Panc1 (cell line): ENCODE measurements around the gene CHRNA5. TPM values are rescaled to one million over a fixed set of nuclear protein-coding genes. Genes with fewer than 3 reads are reported as not detected.

ENCODE experiments used
- ATAC-seq: fragments of 200-7000 bp; cut with Tn5 transposase; 2 replicates; pipeline ENCODE4 v1.9.1; 2020; ENCODE audit warnings: mild to moderate bottlenecking, moderate library complexity
- BruUV-seq: library from RNA; stranded (reverse); fragments of 400-500 nt; replicated peaks from 2 replicates; lab custom pipeline; 2021; lab: Mats Ljungman, UMichigan
- CTCF ChIA-PET: fragments of 300-600 bp; sonication (Branson Sonifier 250); formaldehyde crosslinking; loops from one replicate; lab custom pipeline; 2022; ENCODE audit warnings: antibody characterized with exemption; lab: Charles Lee
- POLR2A ChIA-PET: fragments of 300-600 bp; sonication (Branson Sonifier 250); formaldehyde crosslinking; loops from one replicate; lab custom pipeline; 2022; ENCODE audit warnings: antibody characterized with exemption; lab: Charles Lee
- DNase-seq: peaks from one replicate; pipeline ENCODE4 v3.0.0-alpha.2; 2010; ENCODE audit warnings: low read depth, low spot score
- H3K27ac ChIP-seq: 2 replicates; pipeline ENCODE4 v1.5.1; 2011; ENCODE audit warnings: mild to moderate bottlenecking, low read length, inconsistent platforms
- H3K27me3 ChIP-seq: fragments of 200-500 bp; sonication (Bioruptor generic); 2 replicates; pipeline ENCODE4 v1.6.0; 2014; ENCODE audit warnings: low read length, inconsistent platforms; ENCODE audit not compliant: control insufficient read depth, insufficient read depth
- H3K36me3 ChIP-seq: fragments of 200-500 bp; sonication (Bioruptor generic); 2 replicates; pipeline ENCODE4 v1.5.1; 2014; ENCODE audit warnings: inconsistent platforms, mild to moderate bottlenecking, low read length, moderate library complexity; ENCODE audit not compliant: control insufficient read depth, insufficient read depth
- H3K4me1 ChIP-seq: 2 replicates; pipeline ENCODE4 v1.5.1; 2011; ENCODE audit warnings: inconsistent platforms, mild to moderate bottlenecking, low read length, moderate library complexity; ENCODE audit not compliant: control insufficient read depth, insufficient read depth
- H3K4me3 ChIP-seq, 2 experiments: 2 replicates each; pipeline ENCODE4 v1.5.1; 2011 to 2012; ENCODE audit warnings: low read depth in 2 of 2, low read length in 2 of 2, mild to moderate bottlenecking in 2 of 2, inconsistent platforms in 1 of 2, moderate library complexity in 1 of 2
- H3K9me3 ChIP-seq: fragments of 200-500 bp; sonication (Bioruptor generic); 2 replicates; pipeline ENCODE4 v1.5.1; 2014; ENCODE audit warnings: low read depth, mild to moderate bottlenecking, inconsistent platforms, low read length, moderate library complexity; ENCODE audit not compliant: control insufficient read depth, insufficient read depth
- CTCF ChIP-seq: fragments of 450-650 bp; IDR thresholded peaks from 2 replicates; pipeline ENCODE4 v1.5.1; 2017; ENCODE audit warnings: mild to moderate bottlenecking
- POLR2AphosphoS5 ChIP-seq: IDR thresholded peaks from 2 replicates; pipeline ENCODE4 v1.6.1; 2012; ENCODE audit warnings: mild to moderate bottlenecking, low read depth, low read length, moderate library complexity
- REST ChIP-seq, 2 experiments: IDR thresholded peaks; 2 replicates each; pipeline ENCODE4 v1.6.1; 2011 to 2012; ENCODE audit warnings: low read depth in 2 of 2, control low read depth in 1 of 2, low read length in 1 of 2, mild to moderate bottlenecking in 1 of 2, moderate library complexity in 1 of 2; ENCODE audit not compliant: insufficient read depth in 1 of 2
- SIN3A ChIP-seq: IDR thresholded peaks from 2 replicates; pipeline ENCODE4 v1.6.1; 2012; ENCODE audit warnings: low read depth, mild to moderate bottlenecking, low read length, moderate library complexity, borderline replicate concordance; ENCODE audit not compliant: insufficient read depth
- TCF7L2 ChIP-seq: IDR thresholded peaks from 2 replicates; pipeline ENCODE4 v1.6.1; 2011; ENCODE audit warnings: mild to moderate bottlenecking, low read depth, low read length, inconsistent platforms
- in situ Hi-C: cut with HindIII; loops from 2 replicates; pipeline ENCODE4 v1.10.0; 2016; ENCODE audit warnings: low sequenced_read_pairs, low pct_unique_long_range_greater_than_20kb
- intact Hi-C: fragments of 100-400 bp; cut with micrococcal nuclease; formaldehyde crosslinking; loops from one replicate; pipeline ENCODE4 v1.10.0; 2022; ENCODE audit not compliant: unreplicated experiment
- total RNA-seq: library from RNA; stranded (reverse); gene quantifications from one replicate; pipeline ENCODE4 v1.2.1, GENCODE V29; 2021; ENCODE audit not compliant: unreplicated experiment

Gene CHRNA5
- total RNA-seq, 1 experiment from 2014 or later: 52.4 TPM

DNA sequence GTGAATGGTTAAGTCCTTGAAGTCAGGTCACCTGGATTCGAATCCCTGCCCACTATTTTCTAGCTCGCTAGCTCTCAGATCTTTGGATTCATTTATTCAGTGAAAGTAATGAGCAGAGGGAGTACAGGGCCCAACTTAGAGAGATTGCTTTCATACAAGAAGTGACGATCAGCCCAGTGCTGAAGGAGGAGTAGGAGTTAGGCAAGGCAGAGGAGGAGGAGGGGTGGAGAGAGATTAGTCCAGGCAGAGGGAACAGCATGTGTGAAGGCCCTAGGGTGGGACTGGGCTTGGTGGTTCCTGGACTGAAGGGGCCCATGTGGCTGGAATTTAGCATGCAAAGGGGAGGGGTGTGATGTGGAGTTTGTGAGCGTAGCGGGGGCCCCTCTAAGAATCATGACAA is 3.8 kb upstream of the CHRNA5 start:
- no peaks in the 10 kb centered on the region for H3K36me3 ChIP-seq
- no peak overlapping the region for H3K4me3 ChIP-seq
- intact Hi-C loops (no loop called here), in situ Hi-C loops (no loop called here)
- no peaks in the 10 kb centered on the region for H3K9me3 ChIP-seq
- ATAC-seq: no peak
- no peak for TF ChIP-seq CTCF
- TF ChIP-seq REST (IDR thresholded peaks at IDR 0.05; ENCODE audit: insufficient read depth in 1 of 2, low read depth in 2 of 2, low read length in 1 of 2): no peak
- no peak for TF ChIP-seq POLR2AphosphoS5
- no peak for TF ChIP-seq TCF7L2
- TF ChIP-seq SIN3A: no peak
- H3K27me3 ChIP-seq: no peaks in the 10 kb centered on the region; the same call in 1 of the 2 replicates
- BruUV-seq: no TSS peak
- ChIA-PET CTCF (no interaction called here), POLR2A (no interaction called here)
- no peak for DNase-seq
- H3K4me1 ChIP-seq: peaks cover 5% of the 10 kb centered on the region
- H3K27ac ChIP-seq: no peak overlapping the region

DNA sequence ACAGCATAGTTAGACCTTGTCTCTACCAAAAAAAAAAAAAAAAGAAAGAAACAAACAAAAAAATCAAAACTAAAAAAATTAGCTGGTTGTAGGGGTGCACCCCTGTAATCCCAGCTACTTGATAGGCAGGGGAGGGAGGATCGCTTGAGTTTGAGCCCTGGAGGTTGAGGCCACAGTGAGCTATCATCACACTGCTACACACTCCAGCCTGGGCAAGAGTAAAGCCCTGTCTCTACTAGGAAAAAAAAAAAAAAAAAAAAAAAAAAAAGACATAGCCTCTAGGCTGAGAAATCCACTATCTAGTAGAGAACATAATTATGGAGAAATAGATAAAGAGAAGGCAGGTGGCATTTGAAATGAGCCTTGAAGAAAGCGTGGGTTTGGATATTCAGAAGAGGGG is 2.2 kb upstream of the CHRNA5 start:
- intact Hi-C loops: no loop called here
- BruUV-seq: no TSS peak
- Histone ChIP-seq H3K27me3 (no peaks in the 10 kb centered on the region; the same call in 1 of the 2 replicates), H3K9me3 (no peaks in the 10 kb centered on the region), H3K27ac (no peak overlapping the region), H3K36me3 (no peaks in the 10 kb centered on the region), H3K4me3 (no peak overlapping the region), H3K4me1 (peaks cover 13% of the 10 kb centered on the region)
- in situ Hi-C loops: no loop called here
- ChIA-PET CTCF (no interaction called here), POLR2A (interaction anchor here (0.6 kb wide), 1 partner anchor 314 kb away, joined by 3 read pairs; no protein-coding TSS in a partner anchor)
- no peak for DNase-seq
- no peak for ATAC-seq
- TF ChIP-seq POLR2AphosphoS5 (no peak), CTCF (no peak), REST (IDR thresholded peaks at IDR 0.05; ENCODE audit: insufficient read depth in 1 of 2, low read depth in 2 of 2, low read length in 1 of 2) (no peak), SIN3A (no peak), TCF7L2 (no peak)
